Mesendoderm (in vitro differentiated cells): ENCODE results near the gene MGMT.
A peak's percentile ranks its signal among the peaks of the same experiment; 100 is the strongest.

Source experiments
- DNase-seq: peaks from one replicate; pipeline ENCODE4 v3.0.0; 2013
- H2AK5ac ChIP-seq: 2 replicates; pipeline ENCODE4 v1.6.1; 2013; ENCODE audit warnings: low read length, inconsistent platforms
- H2BK120ac ChIP-seq: 2 replicates; pipeline ENCODE4 v1.6.1; 2013; ENCODE audit warnings: low read depth, mild to moderate bottlenecking, low read length, moderate library complexity, mixed read lengths
- H2BK15ac ChIP-seq: replicated peaks from 2 replicates; pipeline ENCODE4 v1.6.1; 2013; ENCODE audit warnings: low read depth, mild to moderate bottlenecking, moderate library complexity
- H2BK5ac ChIP-seq: 2 replicates; pipeline ENCODE4 v1.6.1; 2013; ENCODE audit warnings: low read length, inconsistent platforms
- H3K18ac ChIP-seq: 2 replicates; pipeline ENCODE4 v1.6.1; 2013; ENCODE audit warnings: mild to moderate bottlenecking, low read length, mixed read lengths
- H3K23ac ChIP-seq: one replicate; pipeline ENCODE4 v1.6.1; 2013; ENCODE audit warnings: low read length
- H3K27ac ChIP-seq: 2 replicates; pipeline ENCODE4 v1.5.1; 2013; ENCODE audit warnings: low read depth, mild to moderate bottlenecking, inconsistent platforms, low read length, moderate library complexity
- H3K27me3 ChIP-seq: 2 replicates; pipeline ENCODE4 v1.6.1; 2013; ENCODE audit warnings: low read length, control low read depth, mild to moderate bottlenecking, inconsistent platforms; ENCODE audit not compliant: insufficient read depth, poor library complexity
- H3K36me3 ChIP-seq: 2 replicates; pipeline ENCODE4 v1.6.1; 2013; ENCODE audit warnings: low read length, inconsistent platforms; ENCODE audit not compliant: control insufficient read depth, insufficient read depth
- H3K4ac ChIP-seq: one replicate; pipeline ENCODE4 v1.6.1; 2013; ENCODE audit warnings: low read depth, mild to moderate bottlenecking, low read length, moderate library complexity
- H3K4me1 ChIP-seq: 2 replicates; pipeline ENCODE4 v1.6.1; 2013; ENCODE audit warnings: low read depth, low read length, inconsistent platforms; ENCODE audit not compliant: control insufficient read depth
- H3K4me2 ChIP-seq: 2 replicates; pipeline ENCODE4 v1.6.1; 2013; ENCODE audit warnings: low read length
- H3K4me3 ChIP-seq: 2 replicates; pipeline ENCODE4 v1.5.1; 2013; ENCODE audit warnings: mild to moderate bottlenecking, low read length
- H3K56ac ChIP-seq: one replicate; pipeline ENCODE4 v1.6.1; 2013; ENCODE audit warnings: low read length
- H3K79me1 ChIP-seq: 2 replicates; pipeline ENCODE4 v1.6.1; 2013; ENCODE audit warnings: low read length, inconsistent platforms
- H3K79me2 ChIP-seq: 2 replicates; pipeline ENCODE4 v1.6.1; 2013; ENCODE audit warnings: mild to moderate bottlenecking, low read length; ENCODE audit not compliant: control insufficient read depth, insufficient read depth
- H3K9ac ChIP-seq: 2 replicates; pipeline ENCODE4 v1.6.1; 2013; ENCODE audit warnings: low read length, inconsistent platforms
- H4K5ac ChIP-seq: one replicate; pipeline ENCODE4 v1.6.1; 2013; ENCODE audit warnings: low read length
- H4K8ac ChIP-seq: one replicate; pipeline ENCODE4 v1.6.1; 2013; ENCODE audit warnings: low read depth, mild to moderate bottlenecking, control low read depth, low read length, moderate library complexity
- WGBS: extraction: QIAGEN DNeasy Blood & Tissue Kit; methylation state at CpG from one replicate; pipeline ENCODE4 v1.1.7; 2013; ENCODE audit warnings: low lambda C conversion rate, missing lambda C conversion rate; ENCODE audit not compliant: insufficient coverage; ENCODE audit errors: extremely low coverage; 5-methylcytosine and 5-hydroxymethylcytosine counted together

MGMT gene

GRCh38 chr10:129440722-129441316 is 26.2 kb upstream of the MGMT start:
- Histone ChIP-seq H3K27ac (no peak overlapping the region), H2BK15ac (no peak overlapping the region), H3K23ac (no peak overlapping the region), H3K79me1 (no peaks in the 10 kb centered on the region), H3K4me2 (no peak overlapping the region), H2BK120ac (no peak overlapping the region), H3K56ac (no peak overlapping the region), H3K27me3 (no peaks in the 10 kb centered on the region), H3K4me3 (no peak overlapping the region), H3K4ac (no peak overlapping the region), H2BK5ac (no peak overlapping the region), H3K18ac (no peak overlapping the region), H2AK5ac (no peak overlapping the region), H4K5ac (no peak overlapping the region), H3K4me1 (no peaks in the 10 kb centered on the region), H3K9ac (no peak overlapping the region), H3K36me3 (no peaks in the 10 kb centered on the region), H4K8ac (no peak overlapping the region), H3K79me2 (no peaks in the 10 kb centered on the region)
- WGBS: no CpG with 5 or more reads among the region's 7 CpGs
- no peak for DNase-seq

DNA sequence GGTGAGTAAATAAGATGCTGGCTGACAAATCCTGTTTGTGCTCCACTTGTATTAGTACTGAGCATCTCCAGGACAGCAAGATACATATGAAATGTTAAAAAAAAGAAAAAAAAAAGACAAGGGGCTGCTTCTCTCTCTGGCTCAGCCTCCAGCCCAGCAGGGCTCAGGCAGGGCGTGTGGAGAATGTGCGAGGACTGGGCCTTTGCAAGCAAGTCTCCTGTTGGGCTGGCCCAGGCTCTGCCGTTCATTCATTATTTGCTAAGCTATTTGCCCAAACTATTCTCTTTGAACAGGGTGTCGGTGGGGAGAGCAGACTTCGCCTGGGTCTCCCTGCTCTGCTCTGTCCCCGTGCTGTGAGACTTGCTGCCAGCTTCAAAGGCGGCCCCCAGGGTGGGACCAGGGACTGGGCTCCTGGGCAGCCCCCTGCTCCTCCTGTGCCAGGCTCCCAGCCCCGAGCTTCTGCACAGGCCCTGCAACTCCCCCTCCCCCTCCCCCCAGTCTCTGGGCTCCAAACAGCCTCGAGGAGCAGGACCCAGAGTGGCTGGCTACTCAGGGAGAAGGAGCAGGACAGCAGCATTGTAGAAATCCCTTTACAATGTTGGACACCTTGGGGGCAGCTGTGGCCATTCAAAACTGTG is 25.6 kb upstream of the MGMT start:
- Histone ChIP-seq H3K9ac (no peak overlapping the region), H3K79me2 (no peaks in the 10 kb centered on the region), H2AK5ac (no peak overlapping the region), H3K27me3 (no peaks in the 10 kb centered on the region), H3K36me3 (no peaks in the 10 kb centered on the region), H3K79me1 (no peaks in the 10 kb centered on the region), H3K56ac (no peak overlapping the region), H2BK120ac (no peak overlapping the region), H3K4ac (no peak overlapping the region), H4K8ac (no peak overlapping the region), H3K18ac (no peak overlapping the region), H3K4me1 (no peaks in the 10 kb centered on the region), H4K5ac (no peak overlapping the region), H2BK5ac (no peak overlapping the region), H3K4me3 (no peak overlapping the region), H3K4me2 (no peak overlapping the region), H3K23ac (no peak overlapping the region), H3K27ac (no peak overlapping the region), H2BK15ac (no peak overlapping the region)
- peak; percentile 20 for DNase-seq
- no CpG with 5 or more reads among the region's 9 CpGs for WGBS

DNA sequence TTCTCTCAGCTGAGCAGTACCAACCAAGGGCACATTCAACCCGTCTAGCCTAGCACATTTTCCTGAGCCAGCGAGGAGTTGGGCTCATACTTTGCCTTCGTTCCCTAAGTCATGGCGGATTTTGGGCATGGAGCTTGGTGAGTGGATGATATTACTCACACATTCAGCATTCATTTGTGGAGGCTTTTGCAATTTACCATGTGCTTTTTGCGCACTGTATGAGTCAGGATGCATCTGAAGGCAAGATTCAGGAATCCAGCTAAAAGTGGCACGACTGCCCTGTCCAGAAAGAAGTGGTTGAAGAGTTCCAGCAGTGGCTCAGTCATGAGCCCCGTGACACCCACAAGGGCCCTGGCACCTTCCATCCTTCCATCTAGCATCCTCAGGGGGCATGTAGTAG is 24.2 kb upstream of the MGMT start:
- Histone ChIP-seq H3K23ac (no peak overlapping the region), H3K36me3 (no peaks in the 10 kb centered on the region), H3K4me2 (no peak overlapping the region), H2BK15ac (no peak overlapping the region), H3K79me2 (no peaks in the 10 kb centered on the region), H2AK5ac (no peak overlapping the region), H3K79me1 (no peaks in the 10 kb centered on the region), H3K4me3 (no peak overlapping the region), H3K9ac (no peak overlapping the region), H3K18ac (no peak overlapping the region), H2BK5ac (no peak overlapping the region), H3K4ac (no peak overlapping the region), H3K4me1 (no peaks in the 10 kb centered on the region), H3K27ac (no peak overlapping the region), H4K5ac (no peak overlapping the region), H4K8ac (no peak overlapping the region), H2BK120ac (no peak overlapping the region), H3K56ac (no peak overlapping the region), H3K27me3 (no peaks in the 10 kb centered on the region)
- no CpG with 5 or more reads among the region's 7 CpGs for WGBS
- no peak for DNase-seq

DNA sequence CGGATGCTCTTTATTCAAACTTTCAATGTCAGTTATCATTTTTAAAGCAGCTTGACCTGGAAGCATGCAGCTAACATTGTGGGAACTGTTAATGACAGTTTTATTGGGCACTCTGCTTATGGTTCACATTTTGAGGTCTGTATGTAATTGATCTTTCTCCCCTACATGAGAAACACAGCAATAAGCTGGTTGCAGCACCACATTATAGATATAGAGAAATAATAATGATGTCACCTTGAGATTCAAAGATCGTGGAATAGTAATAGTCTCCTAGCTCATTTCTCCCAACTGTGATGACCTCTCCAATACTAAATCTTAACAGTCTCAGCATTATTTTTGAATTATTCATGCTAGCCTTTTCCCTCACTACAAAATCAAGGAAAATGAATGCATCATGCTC is 22.7 kb upstream of the MGMT start:
- H2AK5ac ChIP-seq: no peak overlapping the region
- H3K27ac ChIP-seq: no peak overlapping the region
- H3K4ac ChIP-seq: no peak overlapping the region
- no peaks in the 10 kb centered on the region for H3K79me2 ChIP-seq
- H2BK5ac ChIP-seq: no peak overlapping the region
- no peak overlapping the region for H3K4me3 ChIP-seq
- WGBS: no CpG with 5 or more reads among the region's 2 CpGs
- no peak overlapping the region for H4K8ac ChIP-seq
- no peak overlapping the region for H4K5ac ChIP-seq
- H3K56ac ChIP-seq: no peak overlapping the region
- no peak overlapping the region for H3K18ac ChIP-seq
- no peak overlapping the region for H3K9ac ChIP-seq
- H3K4me2 ChIP-seq: no peak overlapping the region
- H3K79me1 ChIP-seq: no peaks in the 10 kb centered on the region
- no peaks in the 10 kb centered on the region for H3K4me1 ChIP-seq
- H2BK120ac ChIP-seq: no peak overlapping the region
- no peaks in the 10 kb centered on the region for H3K36me3 ChIP-seq
- no peaks in the 10 kb centered on the region for H3K27me3 ChIP-seq
- no peak overlapping the region for H3K23ac ChIP-seq
- H2BK15ac ChIP-seq: no peak overlapping the region
- no peak for DNase-seq

DNA sequence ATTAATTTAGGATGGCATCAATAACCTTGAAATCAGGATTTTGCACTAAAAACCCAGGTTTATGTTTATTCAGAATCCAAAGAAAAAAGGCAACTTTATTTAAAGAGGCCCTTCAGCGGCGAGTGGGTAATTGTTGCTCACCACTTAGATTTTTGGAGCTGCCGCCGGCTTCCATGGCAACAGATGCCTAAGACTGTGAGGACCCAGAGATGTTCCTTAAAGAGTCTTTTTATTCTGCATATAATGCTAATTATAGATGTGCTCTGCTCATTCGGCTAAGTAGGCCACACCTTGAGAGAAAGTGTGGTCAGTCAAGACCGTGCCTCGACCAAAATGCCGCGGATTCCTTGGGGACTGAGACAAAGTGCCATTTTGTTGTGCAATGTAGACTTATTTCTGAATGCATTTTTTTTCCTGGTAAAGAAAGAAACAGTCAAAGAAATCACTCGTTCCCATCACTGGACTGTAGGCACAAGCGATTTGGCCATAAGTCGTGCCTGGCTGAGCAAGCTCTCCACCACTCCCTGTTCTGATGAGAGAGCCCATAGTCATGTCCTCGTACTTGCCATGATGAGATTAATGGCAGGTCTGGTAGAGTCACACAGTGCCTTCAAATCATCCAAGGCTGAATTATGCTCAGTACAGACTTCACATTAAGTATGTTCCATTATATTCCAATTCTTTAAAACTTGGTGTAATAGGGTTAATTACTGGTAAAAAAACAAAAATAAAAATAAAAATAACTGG is 21.4 kb upstream of the MGMT start:
- H2BK120ac ChIP-seq: no peak overlapping the region
- H3K36me3 ChIP-seq: no peaks in the 10 kb centered on the region
- no peak for DNase-seq
- no peaks in the 10 kb centered on the region for H3K4me1 ChIP-seq
- no peak overlapping the region for H3K4me2 ChIP-seq
- H2AK5ac ChIP-seq: no peak overlapping the region
- no peaks in the 10 kb centered on the region for H3K27me3 ChIP-seq
- no peaks in the 10 kb centered on the region for H3K79me1 ChIP-seq
- no peaks in the 10 kb centered on the region for H3K79me2 ChIP-seq
- no peak overlapping the region for H3K4ac ChIP-seq
- H3K27ac ChIP-seq: no peak overlapping the region
- H2BK5ac ChIP-seq: no peak overlapping the region
- no peak overlapping the region for H3K18ac ChIP-seq
- H3K56ac ChIP-seq: no peak overlapping the region
- no peak overlapping the region for H2BK15ac ChIP-seq
- no peak overlapping the region for H3K23ac ChIP-seq
- no peak overlapping the region for H4K8ac ChIP-seq
- H4K5ac ChIP-seq: no peak overlapping the region
- no peak overlapping the region for H3K9ac ChIP-seq
- WGBS: no CpG with 5 or more reads among the region's 13 CpGs
- H3K4me3 ChIP-seq: no peak overlapping the region
